ENCODE results near the gene ARHGAP42. TPM values are rescaled to one million over a fixed set of nuclear protein-coding genes. Genes with fewer than 3 reads are reported as not detected.

ARHGAP42 gene
- total and polyA plus RNA-seq, 2 experiments from 2014 or later: 64.8 to 135 TPM

GRCh38 chr11:100872951-100873740 lies 186.1 kb downstream of the ARHGAP42 start:
- Histone ChIP-seq H3K36me3 (no peaks in the 10 kb centered on the region), H3K4me1 (ENCODE audit: low read depth) (peaks cover 24% of the 10 kb centered on the region), H3K9me3 (ENCODE audit: low read depth) (no peaks in the 10 kb centered on the region), H3K27me3 (no peaks in the 10 kb centered on the region), H3K4me3 (no peak overlapping the region), H3K27ac (peak overlapping the region; percentile 67)
- TF ChIP-seq CTCF (IDR thresholded peaks at IDR 0.05; ENCODE audit: low read depth, low read length): no peak
- DNase-seq (ENCODE audit: low read depth in 1 of 2, low spot score in 1 of 2): peak in 1 of 2 donors; percentile 26

GRCh38 chr11:100874203-100874602 lies 187.1 kb downstream of the ARHGAP42 start:
- Histone ChIP-seq H3K9me3 (ENCODE audit: low read depth) (no peaks in the 10 kb centered on the region), H3K27ac (peak overlapping the region; percentile 67)
- no peak for TF ChIP-seq CTCF (IDR thresholded peaks at IDR 0.05; ENCODE audit: low read depth, low read length)

GRCh38 chr11:100875521-100875869 lies 188.4 kb downstream of the ARHGAP42 start:
- TF ChIP-seq CTCF (IDR thresholded peaks at IDR 0.05; ENCODE audit: low read depth, low read length): no peak
- Histone ChIP-seq H3K27ac (peak overlapping the region; percentile 72), H3K9me3 (ENCODE audit: low read depth) (no peaks in the 10 kb centered on the region), H3K4me1 (ENCODE audit: low read depth) (peaks cover 9% of the 10 kb centered on the region), H3K27me3 (no peaks in the 10 kb centered on the region), H3K36me3 (no peaks in the 10 kb centered on the region), H3K4me3 (no peak overlapping the region)
- no peak for DNase-seq (ENCODE audit: low read depth in 1 of 2, low spot score in 1 of 2)

More at GRCh38 chr11:100874203-100874602, 187.1 kb downstream of the ARHGAP42 start:
- Histone ChIP-seq H3K4me1 (ENCODE audit: low read depth) (peaks cover 20% of the 10 kb centered on the region), H3K4me3 (no peak overlapping the region), H3K27me3 (no peaks in the 10 kb centered on the region), H3K36me3 (no peaks in the 10 kb centered on the region)
- DNase-seq (ENCODE audit: low read depth in 1 of 2, low spot score in 1 of 2): no peak

GRCh38 chr11:100876815-100877520 lies 189.9 kb downstream of the ARHGAP42 start:
- H3K36me3 ChIP-seq: no peaks in the 10 kb centered on the region
- no peak for TF ChIP-seq CTCF (IDR thresholded peaks at IDR 0.05; ENCODE audit: low read depth, low read length)
- H3K27me3 ChIP-seq: no peaks in the 10 kb centered on the region
- H3K4me1 ChIP-seq (ENCODE audit: low read depth): peaks cover 9% of the 10 kb centered on the region
- H3K4me3 ChIP-seq: no peak overlapping the region
- peak overlapping the region; percentile 72 for H3K27ac ChIP-seq
- H3K9me3 ChIP-seq (ENCODE audit: low read depth): no peaks in the 10 kb centered on the region
- DNase-seq (ENCODE audit: low read depth in 1 of 2, low spot score in 1 of 2): peak in 1 of 2 donors; percentile 96

- DNase-seq (ENCODE audit: low read depth in 1 of 2, low spot score in 1 of 2): peak in 1 of 2 donors; percentile 85
- no peaks in the 10 kb centered on the region for H3K36me3 ChIP-seq
- peak overlapping the region; percentile 30 for H3K27ac ChIP-seq
- no peaks in the 10 kb centered on the region for H3K27me3 ChIP-seq
- no peaks in the 10 kb centered on the region for H3K9me3 ChIP-seq (ENCODE audit: low read depth)
- TF ChIP-seq CTCF (IDR thresholded peaks at IDR 0.05; ENCODE audit: low read depth, low read length): no peak
- H3K4me3 ChIP-seq: no peak overlapping the region
- peaks cover 9% of the 10 kb centered on the region for H3K4me1 ChIP-seq (ENCODE audit: low read depth)
Observed at GRCh38 chr11:100878474-100878873, 191.4 kb downstream of the ARHGAP42 start.
